ENCODE measurements around the gene HBEGF.

Gene HBEGF

DNA sequence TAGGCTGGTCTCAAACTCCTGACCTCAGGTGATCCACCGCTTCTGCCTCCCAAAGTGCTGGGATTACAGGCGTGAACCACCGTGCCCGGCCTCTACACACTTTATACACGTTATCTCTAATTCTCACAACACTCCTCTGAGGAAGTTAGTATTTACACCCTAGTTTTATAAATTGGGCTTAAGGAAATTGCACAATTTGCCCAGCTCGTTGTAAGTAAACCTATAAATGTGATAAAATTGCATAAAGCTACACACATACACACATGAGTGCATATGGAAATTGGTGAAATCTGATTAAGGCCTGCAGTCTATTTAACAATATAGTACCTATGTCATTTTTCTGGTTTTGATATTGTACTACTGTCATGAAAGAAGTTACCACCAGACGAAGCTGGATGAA, 9.1 kb upstream of the HBEGF start:
- Histone ChIP-seq H3K9me2 (replicated peaks; ENCODE audit: insufficient read depth, low read length) (no peaks in the 10 kb centered on the region), H3K9me3 (replicated peaks; ENCODE audit: insufficient read depth, low read length) (no peaks in the 10 kb centered on the region), H3K4me3 (ENCODE audit: low read length) (no peak overlapping the region), H3K9ac (ENCODE audit: low read length) (no peak overlapping the region), H2AFZ (ENCODE audit: low read length) (no peak overlapping the region), H3K4me1 (ENCODE audit: low read length) (peaks cover 9% of the 10 kb centered on the region), H3K27ac (ENCODE audit: low read length) (no peak overlapping the region), H3K4me2 (ENCODE audit: low read depth, low read length) (no peak overlapping the region), H3K79me2 (ENCODE audit: low read length) (no peaks in the 10 kb centered on the region), H3K27me3 (replicated peaks; ENCODE audit: insufficient read depth, low read length) (no peaks in the 10 kb centered on the region), H3F3A (ENCODE audit: insufficient read depth, low read length) (no peaks in the 10 kb centered on the region), H3K36me3 (replicated peaks; ENCODE audit: insufficient read depth, low read length) (no peaks in the 10 kb centered on the region), H4K20me1 (ENCODE audit: insufficient read depth, low read length) (no peaks in the 10 kb centered on the region)
- DNase-seq = no peak
- TF ChIP-seq, protein P1, sequence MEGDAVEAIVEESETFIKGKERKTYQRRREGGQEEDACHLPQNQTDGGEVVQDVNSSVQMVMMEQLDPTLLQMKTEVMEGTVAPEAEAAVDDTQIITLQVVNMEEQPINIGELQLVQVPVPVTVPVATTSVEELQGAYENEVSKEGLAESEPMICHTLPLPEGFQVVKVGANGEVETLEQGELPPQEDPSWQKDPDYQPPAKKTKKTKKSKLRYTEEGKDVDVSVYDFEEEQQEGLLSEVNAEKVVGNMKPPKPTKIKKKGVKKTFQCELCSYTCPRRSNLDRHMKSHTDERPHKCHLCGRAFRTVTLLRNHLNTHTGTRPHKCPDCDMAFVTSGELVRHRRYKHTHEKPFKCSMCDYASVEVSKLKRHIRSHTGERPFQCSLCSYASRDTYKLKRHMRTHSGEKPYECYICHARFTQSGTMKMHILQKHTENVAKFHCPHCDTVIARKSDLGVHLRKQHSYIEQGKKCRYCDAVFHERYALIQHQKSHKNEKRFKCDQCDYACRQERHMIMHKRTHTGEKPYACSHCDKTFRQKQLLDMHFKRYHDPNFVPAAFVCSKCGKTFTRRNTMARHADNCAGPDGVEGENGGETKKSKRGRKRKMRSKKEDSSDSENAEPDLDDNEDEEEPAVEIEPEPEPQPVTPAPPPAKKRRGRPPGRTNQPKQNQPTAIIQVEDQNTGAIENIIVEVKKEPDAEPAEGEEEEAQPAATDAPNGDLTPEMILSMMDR (IDR thresholded peaks at IDR 0.05; ENCODE audit: low read length) = no peak
- TF ChIP-seq EZH2 (optimal IDR thresholded peaks at IDR 0.05; ENCODE audit: low read depth, low read length) (no peak), EZH2phosphoT487 (IDR thresholded peaks at IDR 0.05; ENCODE audit: low read length) (no peak)

DNA sequence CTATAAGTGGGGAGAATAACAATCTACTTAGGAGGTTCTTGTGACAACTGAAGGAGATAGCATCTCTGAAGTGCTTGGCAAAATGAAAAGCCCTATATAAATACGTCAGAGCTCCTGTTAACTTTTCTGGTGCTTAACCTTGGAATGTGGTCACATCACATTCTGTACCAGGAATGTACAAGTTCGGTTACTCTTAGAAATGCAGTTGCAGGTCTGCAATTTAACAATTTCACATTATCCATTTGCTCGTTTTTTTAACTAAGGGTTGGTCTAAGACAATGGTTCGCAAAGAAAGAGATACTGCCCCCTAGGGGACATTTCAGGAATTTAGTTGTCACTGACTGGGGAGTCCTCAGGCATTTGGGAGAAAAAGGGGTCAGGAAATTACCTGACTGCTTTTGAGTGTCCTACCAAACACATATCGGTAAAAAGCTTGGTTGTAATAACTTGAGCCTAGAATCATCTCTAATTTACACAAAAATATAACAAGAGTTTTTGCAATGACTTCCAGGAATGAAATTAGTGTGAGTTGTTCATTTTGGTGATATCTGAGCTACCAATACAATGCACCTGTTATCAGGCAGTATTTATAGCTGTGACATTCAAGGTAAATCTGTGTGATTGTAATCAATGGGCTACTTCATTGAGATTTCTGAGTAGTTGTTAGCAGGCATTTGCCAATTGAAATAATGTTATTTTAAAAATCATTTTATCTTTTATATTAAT, 5.4 kb upstream of the HBEGF start:
- no peak overlapping the region for H3K9ac ChIP-seq (ENCODE audit: low read length)
- peak; percentile 79 for DNase-seq
- H3K9me2 ChIP-seq (replicated peaks; ENCODE audit: insufficient read depth, low read length) = no peaks in the 10 kb centered on the region
- no peaks in the 10 kb centered on the region for H3K79me2 ChIP-seq (ENCODE audit: low read length)
- no peaks in the 10 kb centered on the region for H3K36me3 ChIP-seq (replicated peaks; ENCODE audit: insufficient read depth, low read length)
- peak overlapping the region; percentile 2; the same call in 1 of the 2 replicates for H3K4me2 ChIP-seq (ENCODE audit: low read depth, low read length)
- TF ChIP-seq EZH2 (optimal IDR thresholded peaks at IDR 0.05; ENCODE audit: low read depth, low read length) (no peak), EZH2phosphoT487 (IDR thresholded peaks at IDR 0.05; ENCODE audit: low read length) (no peak)
- TF ChIP-seq, protein P1 (IDR thresholded peaks at IDR 0.05; ENCODE audit: low read length) = peak; percentile 90
- H3K27ac ChIP-seq (ENCODE audit: low read length) = no peak overlapping the region
- no peaks in the 10 kb centered on the region for H3K9me3 ChIP-seq (replicated peaks; ENCODE audit: insufficient read depth, low read length)
- H4K20me1 ChIP-seq (ENCODE audit: insufficient read depth, low read length) = no peaks in the 10 kb centered on the region
- peaks cover 17% of the 10 kb centered on the region for H3K4me1 ChIP-seq (ENCODE audit: low read length)
- H3K27me3 ChIP-seq (replicated peaks; ENCODE audit: insufficient read depth, low read length) = no peaks in the 10 kb centered on the region
- peaks cover 12% of the 10 kb centered on the region; the same call in 1 of the 2 replicates for H3F3A ChIP-seq (ENCODE audit: insufficient read depth, low read length)
- H3K4me3 ChIP-seq (ENCODE audit: low read length) = no peak overlapping the region
- no peak overlapping the region for H2AFZ ChIP-seq (ENCODE audit: low read length)

DNA sequence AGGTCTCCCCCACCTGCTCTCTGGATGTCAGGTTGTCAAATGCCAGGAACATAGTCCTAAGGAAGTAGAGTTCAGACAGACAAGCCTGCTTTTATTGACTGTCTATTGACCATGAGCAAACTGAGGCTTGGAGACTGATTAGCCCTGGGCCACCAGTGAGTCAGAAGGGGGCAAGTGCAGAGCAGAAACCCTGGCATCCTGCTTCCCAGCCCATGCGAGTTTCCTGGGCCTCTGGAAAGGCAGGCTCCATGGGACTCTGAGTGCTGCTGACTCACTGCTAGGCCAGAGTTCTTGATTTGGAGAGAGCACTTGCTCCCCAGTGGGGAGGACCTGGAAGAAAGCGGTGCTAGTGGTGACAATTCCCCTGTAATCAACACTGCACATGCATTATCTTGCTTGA, 2.8 kb upstream of the HBEGF start:
- Histone ChIP-seq H3K9me3 (replicated peaks; ENCODE audit: insufficient read depth, low read length) (no peaks in the 10 kb centered on the region), H4K20me1 (ENCODE audit: insufficient read depth, low read length) (no peaks in the 10 kb centered on the region), H3K27ac (ENCODE audit: low read length) (no peak overlapping the region), H3F3A (ENCODE audit: insufficient read depth, low read length) (peaks cover 13% of the 10 kb centered on the region; the same call in 1 of the 2 replicates), H3K4me2 (ENCODE audit: low read depth, low read length) (no peak overlapping the region), H3K4me1 (ENCODE audit: low read length) (peaks cover 16% of the 10 kb centered on the region), H3K9ac (ENCODE audit: low read length) (no peak overlapping the region), H3K9me2 (replicated peaks; ENCODE audit: insufficient read depth, low read length) (no peaks in the 10 kb centered on the region), H3K36me3 (replicated peaks; ENCODE audit: insufficient read depth, low read length) (no peaks in the 10 kb centered on the region), H3K27me3 (replicated peaks; ENCODE audit: insufficient read depth, low read length) (no peaks in the 10 kb centered on the region), H3K79me2 (ENCODE audit: low read length) (no peaks in the 10 kb centered on the region; the same call in 1 of the 2 replicates), H3K4me3 (ENCODE audit: low read length) (no peak overlapping the region), H2AFZ (ENCODE audit: low read length) (no peak overlapping the region)
- no peak for DNase-seq
- TF ChIP-seq, protein P1 (IDR thresholded peaks at IDR 0.05; ENCODE audit: low read length) = no peak
- TF ChIP-seq EZH2 (optimal IDR thresholded peaks at IDR 0.05; ENCODE audit: low read depth, low read length) = no peak
- no peak for TF ChIP-seq EZH2phosphoT487 (IDR thresholded peaks at IDR 0.05; ENCODE audit: low read length)

All from MM.1S (cell line).